Kidney (tissue), 14 donors: ENCODE results near the gene PKHD1. TPM values are rescaled to one million over a fixed set of nuclear protein-coding genes. Genes with fewer than 3 reads are reported as not detected.

ENCODE experiments used
- DNase-seq, 5 donors: peaks; one replicate each; pipeline ENCODE4 v3.0.0-alpha.2; 2013 to 2020
- FAIRE-seq: peaks from 2 replicates; lab custom pipeline; 2012; peaks lifted over from hg19 to GRCh38; lab: Jason Lieb, UNC
- H3K27ac ChIP-seq, 2 donors: one replicate each; pipeline ENCODE4 v1.7.0; 2013; ENCODE audit warnings: low read depth in 2 of 2, low read length in 2 of 2, inconsistent platforms in 1 of 2
- H3K27me3 ChIP-seq: one replicate; pipeline ENCODE4 v1.7.1; 2013; ENCODE audit warnings: low read length, inconsistent platforms; ENCODE audit not compliant: control insufficient read depth, insufficient read depth
- H3K36me3 ChIP-seq, 3 donors: one replicate each; pipeline versions ENCODE4 v1.7.0 to v1.7.1; 2013; ENCODE audit warnings: low read length in 3 of 3, control low read depth in 1 of 3, inconsistent platforms in 1 of 3; ENCODE audit not compliant: insufficient read depth in 3 of 3, control insufficient read depth in 2 of 3
- H3K4me1 ChIP-seq, 3 donors: one replicate each; pipeline versions ENCODE4 v1.7.0 to v1.7.1; 2013; ENCODE audit warnings: low read length in 3 of 3, inconsistent platforms in 1 of 3, low read depth in 1 of 3; ENCODE audit not compliant: control insufficient read depth in 2 of 3, insufficient read depth in 2 of 3
- H3K4me3 ChIP-seq, 3 donors: one replicate each; pipeline versions ENCODE4 v1.7.0 to v1.8.1; 2013; ENCODE audit warnings: low read length in 3 of 3, control low read depth in 1 of 3, inconsistent platforms in 1 of 3
- H3K9ac ChIP-seq, 3 donors: one replicate each; pipeline versions ENCODE4 v1.7.0 to v1.7.1; 2013; ENCODE audit warnings: low read length in 3 of 3, control low read depth in 1 of 3, inconsistent platforms in 1 of 3
- H3K9me3 ChIP-seq, 3 donors: one replicate each; pipeline versions ENCODE4 v1.7.0 to v1.7.1; 2013; ENCODE audit warnings: low read length in 3 of 3, control low read depth in 1 of 3, inconsistent platforms in 1 of 3; ENCODE audit not compliant: control insufficient read depth in 2 of 3, insufficient read depth in 1 of 3
- CTCF ChIP-seq: IDR thresholded peaks from 3 replicates; pipeline ENCODE4 v1.5.1; 2012; ENCODE audit warnings: mild to moderate bottlenecking, moderate library complexity, borderline replicate concordance; ENCODE audit not compliant: insufficient read depth; ENCODE audit errors: extremely low read depth
- intact Hi-C: fragments of 100-400 bp; cut with DNase I; formaldehyde crosslinking; loops from one replicate; pipeline ENCODE4 v1.11.1; 2022
- polyA plus RNA-seq: library from polyadenylated mRNA; stranded (reverse); fragments of 350-450 nt; fragmentation: Illumina TruSeq; extraction: RNeasy Lipid Tissue Mini Kit (QIAGEN cat#74804); gene quantifications from one replicate; pipeline ENCODE4 v1.2.3, GENCODE V29; 2014; ENCODE audit warnings: low read depth, low replicate concordance; ENCODE audit not compliant: insufficient read depth
- total RNA-seq: library from RNA; stranded (reverse); fragmentation: NEBNext Ultra II Directional; extraction: Animal tissue kit (Norgen Biotek cat#: 25700); gene quantifications from one replicate; pipeline ENCODE4 v1.2.1, GENCODE V29; 2021
- donor health status: control.
- donor health status: control.
- donor health status: control.
- donor health status: control.
- donor health status: control.
- donor health status: DM: yes; HTN: yes; CAD: no.
- donor health status: Normal renal cell carcinoma (clear cell type).

Gene PKHD1
- total and polyA plus RNA-seq, 2 donors from 2014 or later = 6.0 to 77.5 TPM

DNA sequence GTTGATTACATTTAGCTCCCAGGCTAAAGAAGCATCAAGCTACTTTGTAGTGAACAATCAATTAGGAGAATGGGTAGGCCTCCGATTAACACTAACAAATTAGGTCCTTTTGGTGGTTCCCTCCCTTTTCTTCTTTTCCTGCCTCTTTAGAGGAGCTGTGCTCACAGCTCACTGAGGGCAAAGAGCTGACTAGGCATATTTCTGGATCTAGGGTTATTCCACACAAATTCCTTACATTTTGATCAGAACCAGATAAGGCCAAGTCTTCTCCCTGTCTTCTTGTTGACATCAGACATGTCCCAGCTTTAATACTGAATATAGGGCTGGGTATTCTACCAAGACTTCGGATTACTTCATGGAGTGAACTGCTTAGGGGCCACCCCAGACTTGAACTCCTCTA, 119.1 kb downstream of the PKHD1 start:
- Histone ChIP-seq H3K27ac (no peak overlapping the region), H3K9me3 (peaks cover 0 to 4% (median 0%) of the 10 kb centered on the region in 3 donors), H3K9ac (no peak overlapping the region), H3K36me3 (no peaks in the 10 kb centered on the region), H3K27me3 (no peaks in the 10 kb centered on the region), H3K4me3 (no peak overlapping the region), H3K4me1 (peaks cover 0 to 3% (median 0%) of the 10 kb centered on the region in 3 donors)
- FAIRE-seq (no peak), DNase-seq (no peak)
- no peak for TF ChIP-seq CTCF
- intact Hi-C loops = no loop called here

DNA sequence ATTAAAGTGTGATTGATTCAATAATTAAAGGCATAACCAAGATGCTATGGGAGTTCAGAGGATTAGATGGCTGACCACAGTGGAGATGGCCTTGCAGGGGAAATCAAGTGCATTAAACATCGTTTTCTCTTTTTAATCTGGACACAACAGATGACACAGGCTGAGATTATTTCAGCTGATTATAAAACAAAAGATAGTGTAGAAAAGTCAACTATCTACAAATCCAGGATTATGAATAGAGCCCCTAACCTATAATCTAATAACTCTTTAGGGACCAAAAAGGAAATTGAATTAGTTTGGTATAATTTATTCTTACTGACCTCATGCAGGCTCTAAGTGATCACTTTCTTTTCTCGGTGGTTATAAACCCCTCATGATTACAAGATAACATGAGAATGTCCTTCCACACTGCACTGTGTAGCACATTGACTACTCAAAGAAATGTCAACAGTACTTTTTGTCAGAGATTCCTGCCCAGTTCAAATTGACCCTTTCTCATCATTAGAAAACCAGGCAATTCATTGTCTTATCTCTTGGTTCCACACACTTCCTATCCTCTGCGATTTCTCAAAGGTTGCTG, 122.1 kb downstream of the PKHD1 start:
- intact Hi-C loops = no loop called here
- H3K9me3 ChIP-seq = no peaks in the 10 kb centered on the region
- H3K27me3 ChIP-seq = no peaks in the 10 kb centered on the region
- TF ChIP-seq CTCF = no peak
- no peak overlapping the region for H3K4me3 ChIP-seq
- no peak for FAIRE-seq
- peaks cover 0 to 3% (median 0%) of the 10 kb centered on the region in 3 donors for H3K4me1 ChIP-seq
- no peak overlapping the region for H3K27ac ChIP-seq
- no peaks in the 10 kb centered on the region for H3K36me3 ChIP-seq
- H3K9ac ChIP-seq = no peak overlapping the region
- no peak for DNase-seq

GRCh38 chr6:51963980-51964379, 123.4 kb downstream of the PKHD1 start:
- no peaks in the 10 kb centered on the region for H3K36me3 ChIP-seq
- TF ChIP-seq CTCF = no peak
- H3K9ac ChIP-seq = no peak overlapping the region
- intact Hi-C loops = no loop called here
- no peak overlapping the region for H3K27ac ChIP-seq
- H3K27me3 ChIP-seq = no peaks in the 10 kb centered on the region
- no peak overlapping the region for H3K4me3 ChIP-seq
- DNase-seq (peak in 1 of 5 donors; percentile 12), FAIRE-seq (no peak)
- peaks cover 0 to 3% (median 0%) of the 10 kb centered on the region in 3 donors for H3K4me1 ChIP-seq
- H3K9me3 ChIP-seq = no peaks in the 10 kb centered on the region

GRCh38 chr6:51962354-51962753, 125.1 kb downstream of the PKHD1 start:
- H3K27me3 ChIP-seq = no peaks in the 10 kb centered on the region
- H3K36me3 ChIP-seq = peaks cover 0 to 9% (median under 1%) of the 10 kb centered on the region in 3 donors
- DNase-seq (no peak), FAIRE-seq (no peak)
- intact Hi-C loops = no loop called here
- no peak overlapping the region for H3K9ac ChIP-seq
- no peak overlapping the region for H3K27ac ChIP-seq
- no peaks in the 10 kb centered on the region for H3K9me3 ChIP-seq
- H3K4me1 ChIP-seq = peaks cover 0 to 3% (median 0%) of the 10 kb centered on the region in 3 donors
- H3K4me3 ChIP-seq = no peak overlapping the region
- no peak for TF ChIP-seq CTCF
